ENCODE results near the gene MED7.

The MED7 gene

DNA sequence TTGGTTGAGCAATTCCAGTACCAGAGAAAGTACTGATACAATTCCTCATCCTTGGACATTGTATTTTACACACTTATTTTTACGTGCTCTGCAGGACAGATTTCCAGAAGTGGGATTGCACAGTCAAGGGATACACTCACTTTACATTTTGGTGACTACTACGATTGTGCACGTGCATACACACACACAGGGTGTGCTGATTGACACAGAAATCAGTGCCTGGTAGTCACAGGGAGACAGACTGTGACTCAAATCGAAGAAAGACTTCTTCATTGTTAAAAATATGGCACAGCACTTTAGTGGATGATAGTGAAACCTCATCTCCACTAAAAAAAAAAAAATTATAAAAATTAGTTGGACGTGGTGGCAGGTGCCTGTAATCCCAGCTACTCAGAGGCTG, 21.9 kb upstream of the MED7 start:
- ChIA-PET POLR2A (no interaction called here), CTCF (no interaction called here)
- TF ChIP-seq, protein P1, sequence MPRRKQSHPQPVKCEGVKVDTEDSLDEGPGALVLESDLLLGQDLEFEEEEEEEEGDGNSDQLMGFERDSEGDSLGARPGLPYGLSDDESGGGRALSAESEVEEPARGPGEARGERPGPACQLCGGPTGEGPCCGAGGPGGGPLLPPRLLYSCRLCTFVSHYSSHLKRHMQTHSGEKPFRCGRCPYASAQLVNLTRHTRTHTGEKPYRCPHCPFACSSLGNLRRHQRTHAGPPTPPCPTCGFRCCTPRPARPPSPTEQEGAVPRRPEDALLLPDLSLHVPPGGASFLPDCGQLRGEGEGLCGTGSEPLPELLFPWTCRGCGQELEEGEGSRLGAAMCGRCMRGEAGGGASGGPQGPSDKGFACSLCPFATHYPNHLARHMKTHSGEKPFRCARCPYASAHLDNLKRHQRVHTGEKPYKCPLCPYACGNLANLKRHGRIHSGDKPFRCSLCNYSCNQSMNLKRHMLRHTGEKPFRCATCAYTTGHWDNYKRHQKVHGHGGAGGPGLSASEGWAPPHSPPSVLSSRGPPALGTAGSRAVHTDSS (tag by site-specific recombination; IDR thresholded peaks at IDR 0.05): no peak
- TF ChIP-seq ZNF701 (tag by site-specific recombination; IDR thresholded peaks at IDR 0.05) (no peak), BCL11B (tag by site-specific recombination; IDR thresholded peaks at IDR 0.05; ENCODE audit: low read depth) (no peak), ZNF843 (tag by site-specific recombination; IDR thresholded peaks at IDR 0.05) (no peak), ZNF24 (tag by site-specific recombination; IDR thresholded peaks at IDR 0.05) (no peak), OVOL3 (tag by site-specific recombination; IDR thresholded peaks at IDR 0.05) (no peak), HOXD13 (CRISPR knock-in tag; IDR thresholded peaks at IDR 0.05; ENCODE audit: borderline replicate concordance) (no peak), ZNF23 (tag by site-specific recombination; IDR thresholded peaks at IDR 0.05; ENCODE audit: borderline replicate concordance) (no peak), SCRT1 (tag by site-specific recombination; IDR thresholded peaks at IDR 0.05; ENCODE audit: borderline replicate concordance) (no peak), ZNF138 (tag by site-specific recombination; IDR thresholded peaks at IDR 0.05; ENCODE audit: borderline replicate concordance) (no peak), ZNF169 (tag by site-specific recombination; IDR thresholded peaks at IDR 0.05) (no peak)
- TF ChIP-seq, protein P2, sequence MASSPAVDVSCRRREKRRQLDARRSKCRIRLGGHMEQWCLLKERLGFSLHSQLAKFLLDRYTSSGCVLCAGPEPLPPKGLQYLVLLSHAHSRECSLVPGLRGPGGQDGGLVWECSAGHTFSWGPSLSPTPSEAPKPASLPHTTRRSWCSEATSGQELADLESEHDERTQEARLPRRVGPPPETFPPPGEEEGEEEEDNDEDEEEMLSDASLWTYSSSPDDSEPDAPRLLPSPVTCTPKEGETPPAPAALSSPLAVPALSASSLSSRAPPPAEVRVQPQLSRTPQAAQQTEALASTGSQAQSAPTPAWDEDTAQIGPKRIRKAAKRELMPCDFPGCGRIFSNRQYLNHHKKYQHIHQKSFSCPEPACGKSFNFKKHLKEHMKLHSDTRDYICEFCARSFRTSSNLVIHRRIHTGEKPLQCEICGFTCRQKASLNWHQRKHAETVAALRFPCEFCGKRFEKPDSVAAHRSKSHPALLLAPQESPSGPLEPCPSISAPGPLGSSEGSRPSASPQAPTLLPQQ (tag by site-specific recombination; IDR thresholded peaks at IDR 0.05): no peak
- TF ChIP-seq, protein P3, sequence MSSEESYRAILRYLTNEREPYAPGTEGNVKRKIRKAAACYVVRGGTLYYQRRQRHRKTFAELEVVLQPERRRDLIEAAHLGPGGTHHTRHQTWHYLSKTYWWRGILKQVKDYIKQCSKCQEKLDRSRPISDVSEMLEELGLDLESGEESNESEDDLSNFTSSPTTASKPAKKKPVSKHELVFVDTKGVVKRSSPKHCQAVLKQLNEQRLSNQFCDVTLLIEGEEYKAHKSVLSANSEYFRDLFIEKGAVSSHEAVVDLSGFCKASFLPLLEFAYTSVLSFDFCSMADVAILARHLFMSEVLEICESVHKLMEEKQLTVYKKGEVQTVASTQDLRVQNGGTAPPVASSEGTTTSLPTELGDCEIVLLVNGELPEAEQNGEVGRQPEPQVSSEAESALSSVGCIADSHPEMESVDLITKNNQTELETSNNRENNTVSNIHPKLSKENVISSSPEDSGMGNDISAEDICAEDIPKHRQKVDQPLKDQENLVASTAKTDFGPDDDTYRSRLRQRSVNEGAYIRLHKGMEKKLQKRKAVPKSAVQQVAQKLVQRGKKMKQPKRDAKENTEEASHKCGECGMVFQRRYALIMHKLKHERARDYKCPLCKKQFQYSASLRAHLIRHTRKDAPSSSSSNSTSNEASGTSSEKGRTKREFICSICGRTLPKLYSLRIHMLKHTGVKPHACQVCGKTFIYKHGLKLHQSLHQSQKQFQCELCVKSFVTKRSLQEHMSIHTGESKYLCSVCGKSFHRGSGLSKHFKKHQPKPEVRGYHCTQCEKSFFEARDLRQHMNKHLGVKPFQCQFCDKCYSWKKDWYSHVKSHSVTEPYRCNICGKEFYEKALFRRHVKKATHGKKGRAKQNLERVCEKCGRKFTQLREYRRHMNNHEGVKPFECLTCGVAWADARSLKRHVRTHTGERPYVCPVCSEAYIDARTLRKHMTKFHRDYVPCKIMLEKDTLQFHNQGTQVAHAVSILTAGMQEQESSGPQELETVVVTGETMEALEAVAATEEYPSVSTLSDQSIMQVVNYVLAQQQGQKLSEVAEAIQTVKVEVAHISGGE (tag by site-specific recombination; conservative IDR thresholded peaks at IDR 0.05; ENCODE audit: low read depth): no peak
- TF ChIP-seq, protein P4, sequence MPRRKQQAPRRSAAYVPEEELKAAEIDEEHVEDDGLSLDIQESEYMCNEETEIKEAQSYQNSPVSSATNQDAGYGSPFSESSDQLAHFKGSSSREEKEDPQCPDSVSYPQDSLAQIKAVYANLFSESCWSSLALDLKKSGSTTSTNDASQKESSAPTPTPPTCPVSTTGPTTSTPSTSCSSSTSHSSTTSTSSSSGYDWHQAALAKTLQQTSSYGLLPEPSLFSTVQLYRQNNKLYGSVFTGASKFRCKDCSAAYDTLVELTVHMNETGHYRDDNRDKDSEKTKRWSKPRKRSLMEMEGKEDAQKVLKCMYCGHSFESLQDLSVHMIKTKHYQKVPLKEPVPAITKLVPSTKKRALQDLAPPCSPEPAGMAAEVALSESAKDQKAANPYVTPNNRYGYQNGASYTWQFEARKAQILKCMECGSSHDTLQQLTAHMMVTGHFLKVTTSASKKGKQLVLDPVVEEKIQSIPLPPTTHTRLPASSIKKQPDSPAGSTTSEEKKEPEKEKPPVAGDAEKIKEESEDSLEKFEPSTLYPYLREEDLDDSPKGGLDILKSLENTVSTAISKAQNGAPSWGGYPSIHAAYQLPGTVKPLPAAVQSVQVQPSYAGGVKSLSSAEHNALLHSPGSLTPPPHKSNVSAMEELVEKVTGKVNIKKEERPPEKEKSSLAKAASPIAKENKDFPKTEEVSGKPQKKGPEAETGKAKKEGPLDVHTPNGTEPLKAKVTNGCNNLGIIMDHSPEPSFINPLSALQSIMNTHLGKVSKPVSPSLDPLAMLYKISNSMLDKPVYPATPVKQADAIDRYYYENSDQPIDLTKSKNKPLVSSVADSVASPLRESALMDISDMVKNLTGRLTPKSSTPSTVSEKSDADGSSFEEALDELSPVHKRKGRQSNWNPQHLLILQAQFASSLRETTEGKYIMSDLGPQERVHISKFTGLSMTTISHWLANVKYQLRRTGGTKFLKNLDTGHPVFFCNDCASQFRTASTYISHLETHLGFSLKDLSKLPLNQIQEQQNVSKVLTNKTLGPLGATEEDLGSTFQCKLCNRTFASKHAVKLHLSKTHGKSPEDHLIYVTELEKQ (tag by site-specific recombination; IDR thresholded peaks at IDR 0.05; ENCODE audit: borderline replicate concordance): no peak
- TF ChIP-seq, protein P5, sequence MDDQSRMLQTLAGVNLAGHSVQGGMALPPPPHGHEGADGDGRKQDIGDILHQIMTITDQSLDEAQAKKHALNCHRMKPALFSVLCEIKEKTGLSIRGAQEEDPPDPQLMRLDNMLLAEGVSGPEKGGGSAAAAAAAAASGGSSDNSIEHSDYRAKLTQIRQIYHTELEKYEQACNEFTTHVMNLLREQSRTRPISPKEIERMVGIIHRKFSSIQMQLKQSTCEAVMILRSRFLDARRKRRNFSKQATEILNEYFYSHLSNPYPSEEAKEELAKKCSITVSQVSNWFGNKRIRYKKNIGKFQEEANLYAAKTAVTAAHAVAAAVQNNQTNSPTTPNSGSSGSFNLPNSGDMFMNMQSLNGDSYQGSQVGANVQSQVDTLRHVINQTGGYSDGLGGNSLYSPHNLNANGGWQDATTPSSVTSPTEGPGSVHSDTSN (CRISPR knock-in tag; IDR thresholded peaks at IDR 0.05): no peak
- TF ChIP-seq, protein P6, sequence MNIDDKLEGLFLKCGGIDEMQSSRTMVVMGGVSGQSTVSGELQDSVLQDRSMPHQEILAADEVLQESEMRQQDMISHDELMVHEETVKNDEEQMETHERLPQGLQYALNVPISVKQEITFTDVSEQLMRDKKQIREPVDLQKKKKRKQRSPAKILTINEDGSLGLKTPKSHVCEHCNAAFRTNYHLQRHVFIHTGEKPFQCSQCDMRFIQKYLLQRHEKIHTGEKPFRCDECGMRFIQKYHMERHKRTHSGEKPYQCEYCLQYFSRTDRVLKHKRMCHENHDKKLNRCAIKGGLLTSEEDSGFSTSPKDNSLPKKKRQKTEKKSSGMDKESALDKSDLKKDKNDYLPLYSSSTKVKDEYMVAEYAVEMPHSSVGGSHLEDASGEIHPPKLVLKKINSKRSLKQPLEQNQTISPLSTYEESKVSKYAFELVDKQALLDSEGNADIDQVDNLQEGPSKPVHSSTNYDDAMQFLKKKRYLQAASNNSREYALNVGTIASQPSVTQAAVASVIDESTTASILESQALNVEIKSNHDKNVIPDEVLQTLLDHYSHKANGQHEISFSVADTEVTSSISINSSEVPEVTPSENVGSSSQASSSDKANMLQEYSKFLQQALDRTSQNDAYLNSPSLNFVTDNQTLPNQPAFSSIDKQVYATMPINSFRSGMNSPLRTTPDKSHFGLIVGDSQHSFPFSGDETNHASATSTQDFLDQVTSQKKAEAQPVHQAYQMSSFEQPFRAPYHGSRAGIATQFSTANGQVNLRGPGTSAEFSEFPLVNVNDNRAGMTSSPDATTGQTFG (tag by site-specific recombination; IDR thresholded peaks at IDR 0.05; ENCODE audit: borderline replicate concordance): no peak
- Histone ChIP-seq H3K9me3 (ENCODE audit: control insufficient read depth, insufficient read depth, low read depth, low read length) (no peaks in the 10 kb centered on the region), H3K36me3 (ENCODE audit: control insufficient read depth in 2 of 2, insufficient read depth in 1 of 2, low read length in 2 of 2) (no peaks in the 10 kb centered on the region), H3K4me1 (ENCODE audit: control insufficient read depth, insufficient read depth, low read length) (no peaks in the 10 kb centered on the region), H3K27ac (ENCODE audit: extremely low read depth, low read depth, low read length) (no peak overlapping the region), H3K4me3 (ENCODE audit: low read depth, low read length) (no peak overlapping the region)
